Metanephros (tissue), 1 donor: Measurements from ENCODE around the gene PRKCD. TPM values are rescaled to one million over a fixed set of nuclear protein-coding genes. Genes with fewer than 3 reads are reported as not detected.

Source experiments
- total RNA-seq: library from RNA; depleted of rRNA; stranded (reverse); fragments of >200 nt; gene quantifications from one replicate; pipeline ENCODE4 v1.2.3, GENCODE V29; 2014

PRKCD gene
- 11.7 TPM for total RNA-seq

DNA sequence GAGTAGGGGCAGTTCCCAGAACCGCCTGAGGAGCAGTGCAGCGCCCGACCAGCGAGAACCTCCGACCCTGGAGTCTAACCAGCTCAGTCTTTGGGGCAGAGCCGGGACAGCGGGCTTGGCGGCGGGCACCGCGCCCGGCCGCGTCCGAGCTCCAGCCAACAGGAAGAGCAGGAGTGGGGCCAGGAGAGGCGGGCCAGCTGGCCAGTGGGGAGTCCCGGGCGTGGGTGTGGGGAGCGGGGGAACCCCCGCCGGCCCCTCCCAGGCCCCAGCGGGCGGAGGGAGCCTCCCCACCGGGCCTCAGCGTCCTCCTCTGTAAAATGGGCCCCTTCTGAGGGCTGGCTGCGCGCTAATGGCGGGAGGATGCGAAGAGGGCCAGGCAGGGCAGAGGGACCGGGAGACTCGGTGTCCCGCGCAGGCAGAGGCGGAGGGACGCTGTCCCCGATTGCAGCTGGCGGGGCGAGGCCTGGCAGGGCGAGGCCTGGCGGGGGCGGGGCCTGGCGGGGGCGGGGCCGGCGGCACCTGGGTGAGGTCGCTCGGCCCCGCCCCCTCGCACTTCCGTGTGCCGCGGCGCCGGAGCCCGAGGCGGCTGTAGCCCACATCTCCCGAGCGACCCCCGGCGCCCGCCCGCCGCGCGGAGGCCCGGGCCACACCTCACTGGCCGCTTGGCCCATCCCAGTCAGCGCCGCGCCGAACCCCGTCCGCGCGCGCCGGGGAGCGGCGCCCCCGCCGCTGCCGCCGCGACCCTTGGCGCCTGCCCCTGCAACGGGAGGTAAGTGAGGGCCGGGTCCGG lies at the start of gene PRKCD:
TSS of gene PRKCD (plus strand) at position 550 of the 790 bp plus-strand sequence. CDS start 17,214 bp downstream, outside the sequence.

DNA sequence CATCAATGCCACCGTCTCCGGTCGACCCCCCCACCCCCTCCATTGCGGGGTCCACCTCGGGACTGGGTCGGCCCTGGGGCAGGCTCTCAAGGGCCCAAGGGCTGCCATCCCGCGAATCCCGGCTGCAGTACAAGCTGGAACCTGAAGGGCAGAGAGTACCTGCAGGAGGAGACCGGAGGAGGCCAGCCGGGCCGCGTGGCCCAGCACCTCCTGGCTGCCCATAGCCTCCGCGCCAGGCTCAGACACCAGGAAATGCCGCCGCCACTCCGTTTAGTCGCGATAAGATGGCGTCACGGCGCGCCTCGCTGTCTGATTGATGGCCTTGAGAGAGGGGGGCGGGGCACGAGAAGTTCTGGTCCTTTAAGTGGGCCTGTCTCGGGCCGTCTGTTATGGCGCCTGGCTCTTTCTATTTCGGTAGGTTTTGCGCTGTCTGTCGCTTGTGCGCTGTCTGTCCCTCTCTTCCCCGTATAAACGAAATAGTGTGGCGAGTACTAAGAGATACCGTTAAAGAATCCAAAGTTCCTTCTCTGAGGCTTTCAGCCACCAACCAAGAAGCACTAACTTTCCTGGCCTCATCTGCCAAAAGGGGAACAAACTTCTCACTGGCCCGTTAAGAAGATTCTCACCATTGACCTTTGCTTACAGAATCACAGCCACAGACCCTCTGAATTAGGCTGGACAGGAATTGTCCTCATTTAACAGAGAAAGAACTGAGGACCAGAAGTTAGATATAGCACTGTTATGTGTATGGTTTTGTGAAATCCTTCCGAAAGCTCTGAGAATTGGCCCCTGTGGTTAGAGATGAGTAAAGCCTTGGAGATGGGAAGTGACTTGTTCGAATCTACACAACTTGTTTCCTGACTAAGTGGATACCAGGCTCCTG lies 30.6 kb upstream of the PRKCD start, which contains the start of gene RFT1:
TSS of gene RFT1 (minus strand) at position 257 of the 883 bp plus-strand sequence. CDS start at position 222, 35 bp downstream.

Other genes with a start within 250 kb of the PRKCD start
- gene SFMBT1, start 115.1 kb upstream of the PRKCD start, total RNA-seq = 13.0 TPM
- gene RFT1, start 30.8 kb upstream of the PRKCD start, total RNA-seq = 14.8 TPM
- gene TKT, start 94.8 kb downstream of the PRKCD start, total RNA-seq = 194 TPM
- gene DCP1A, start 186.3 kb downstream of the PRKCD start, total RNA-seq = 30.7 TPM